Inflammatory macrophage treated with lipopolysaccharide for 4 hours (primary cell): ENCODE results near the gene EPOP.

Experiments
- DNase-seq: peaks from one replicate; pipeline ENCODE4 v3.0.0-alpha.2; 2020

The EPOP gene

GRCh38 chr17:38705523-38705802 is 30.7 kb upstream of the EPOP start:
- no peak for DNase-seq

- DNase-seq: peak; percentile 68
These were observed 30.1 kb upstream of the EPOP start, which contains the start of gene MLLT6 for GRCh38 chr17:38704606-38705522. Gene MLLT6 (plus strand): TSS chr17:38705273. CDS start chr17:38705633, 360 bp downstream.

GRCh38 chr17:38703742-38704605 is 29.2 kb upstream of the EPOP start:
- DNase-seq: peak; percentile 61

- peak; percentile 56 for DNase-seq
These were observed 28.4 kb upstream of the EPOP start for GRCh38 chr17:38702916-38703741.

- DNase-seq: peak; percentile 89
These were observed 27.6 kb upstream of the EPOP start for GRCh38 chr17:38702166-38702915.

GRCh38 chr17:38701504-38702165 is 26.9 kb upstream of the EPOP start:
- peak; percentile 100 for DNase-seq

GRCh38 chr17:38698760-38699159 is 24.0 kb upstream of the EPOP start:
- peak; percentile 42 for DNase-seq

GRCh38 chr17:38697061-38697820 is 22.5 kb upstream of the EPOP start:
- DNase-seq: no peak

GRCh38 chr17:38693700-38694329 is 19.1 kb upstream of the EPOP start:
- DNase-seq: no peak

GRCh38 chr17:38691154-38691553 is 16.4 kb upstream of the EPOP start:
- DNase-seq: no peak

GRCh38 chr17:38690386-38690785 is 15.6 kb upstream of the EPOP start:
- no peak for DNase-seq

- DNase-seq: peak; percentile 67
These were observed 12.5 kb upstream of the EPOP start for GRCh38 chr17:38687286-38687685.

- peak; percentile 84 for DNase-seq
These were observed 10.7 kb upstream of the EPOP start for GRCh38 chr17:38685491-38685890.

GRCh38 chr17:38681096-38681495 is 6.3 kb upstream of the EPOP start:
- no peak for DNase-seq

GRCh38 chr17:38677819-38678218 is 3.1 kb upstream of the EPOP start:
- peak; percentile 62 for DNase-seq

- DNase-seq: peak; percentile 87
These were observed 2.1 kb upstream of the EPOP start for GRCh38 chr17:38676706-38677504.

GRCh38 chr17:38674014-38674748 is 576 bp downstream of the EPOP start:
- no peak for DNase-seq

GRCh38 chr17:38673707-38674013 is 1.1 kb downstream of the EPOP start:
- no peak for DNase-seq
